A375 (cell line): ENCODE results near the gene FLNB. TPM values are rescaled to one million over a fixed set of nuclear protein-coding genes. Genes with fewer than 3 reads are reported as not detected.

Experiments used
- total RNA-seq: library from RNA; depleted of rRNA; stranded (reverse); fragments of >200 nt; shearing (Covaris generic); gene quantifications from 2 replicates; pipeline ENCODE4 v1.2.3, GENCODE V29; 2014; rRNA removed

Gene FLNB, protein sequence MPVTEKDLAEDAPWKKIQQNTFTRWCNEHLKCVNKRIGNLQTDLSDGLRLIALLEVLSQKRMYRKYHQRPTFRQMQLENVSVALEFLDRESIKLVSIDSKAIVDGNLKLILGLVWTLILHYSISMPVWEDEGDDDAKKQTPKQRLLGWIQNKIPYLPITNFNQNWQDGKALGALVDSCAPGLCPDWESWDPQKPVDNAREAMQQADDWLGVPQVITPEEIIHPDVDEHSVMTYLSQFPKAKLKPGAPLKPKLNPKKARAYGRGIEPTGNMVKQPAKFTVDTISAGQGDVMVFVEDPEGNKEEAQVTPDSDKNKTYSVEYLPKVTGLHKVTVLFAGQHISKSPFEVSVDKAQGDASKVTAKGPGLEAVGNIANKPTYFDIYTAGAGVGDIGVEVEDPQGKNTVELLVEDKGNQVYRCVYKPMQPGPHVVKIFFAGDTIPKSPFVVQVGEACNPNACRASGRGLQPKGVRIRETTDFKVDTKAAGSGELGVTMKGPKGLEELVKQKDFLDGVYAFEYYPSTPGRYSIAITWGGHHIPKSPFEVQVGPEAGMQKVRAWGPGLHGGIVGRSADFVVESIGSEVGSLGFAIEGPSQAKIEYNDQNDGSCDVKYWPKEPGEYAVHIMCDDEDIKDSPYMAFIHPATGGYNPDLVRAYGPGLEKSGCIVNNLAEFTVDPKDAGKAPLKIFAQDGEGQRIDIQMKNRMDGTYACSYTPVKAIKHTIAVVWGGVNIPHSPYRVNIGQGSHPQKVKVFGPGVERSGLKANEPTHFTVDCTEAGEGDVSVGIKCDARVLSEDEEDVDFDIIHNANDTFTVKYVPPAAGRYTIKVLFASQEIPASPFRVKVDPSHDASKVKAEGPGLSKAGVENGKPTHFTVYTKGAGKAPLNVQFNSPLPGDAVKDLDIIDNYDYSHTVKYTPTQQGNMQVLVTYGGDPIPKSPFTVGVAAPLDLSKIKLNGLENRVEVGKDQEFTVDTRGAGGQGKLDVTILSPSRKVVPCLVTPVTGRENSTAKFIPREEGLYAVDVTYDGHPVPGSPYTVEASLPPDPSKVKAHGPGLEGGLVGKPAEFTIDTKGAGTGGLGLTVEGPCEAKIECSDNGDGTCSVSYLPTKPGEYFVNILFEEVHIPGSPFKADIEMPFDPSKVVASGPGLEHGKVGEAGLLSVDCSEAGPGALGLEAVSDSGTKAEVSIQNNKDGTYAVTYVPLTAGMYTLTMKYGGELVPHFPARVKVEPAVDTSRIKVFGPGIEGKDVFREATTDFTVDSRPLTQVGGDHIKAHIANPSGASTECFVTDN (N-terminal part only)
- total RNA-seq = 216 and 243 TPM in 2 replicates

DNA sequence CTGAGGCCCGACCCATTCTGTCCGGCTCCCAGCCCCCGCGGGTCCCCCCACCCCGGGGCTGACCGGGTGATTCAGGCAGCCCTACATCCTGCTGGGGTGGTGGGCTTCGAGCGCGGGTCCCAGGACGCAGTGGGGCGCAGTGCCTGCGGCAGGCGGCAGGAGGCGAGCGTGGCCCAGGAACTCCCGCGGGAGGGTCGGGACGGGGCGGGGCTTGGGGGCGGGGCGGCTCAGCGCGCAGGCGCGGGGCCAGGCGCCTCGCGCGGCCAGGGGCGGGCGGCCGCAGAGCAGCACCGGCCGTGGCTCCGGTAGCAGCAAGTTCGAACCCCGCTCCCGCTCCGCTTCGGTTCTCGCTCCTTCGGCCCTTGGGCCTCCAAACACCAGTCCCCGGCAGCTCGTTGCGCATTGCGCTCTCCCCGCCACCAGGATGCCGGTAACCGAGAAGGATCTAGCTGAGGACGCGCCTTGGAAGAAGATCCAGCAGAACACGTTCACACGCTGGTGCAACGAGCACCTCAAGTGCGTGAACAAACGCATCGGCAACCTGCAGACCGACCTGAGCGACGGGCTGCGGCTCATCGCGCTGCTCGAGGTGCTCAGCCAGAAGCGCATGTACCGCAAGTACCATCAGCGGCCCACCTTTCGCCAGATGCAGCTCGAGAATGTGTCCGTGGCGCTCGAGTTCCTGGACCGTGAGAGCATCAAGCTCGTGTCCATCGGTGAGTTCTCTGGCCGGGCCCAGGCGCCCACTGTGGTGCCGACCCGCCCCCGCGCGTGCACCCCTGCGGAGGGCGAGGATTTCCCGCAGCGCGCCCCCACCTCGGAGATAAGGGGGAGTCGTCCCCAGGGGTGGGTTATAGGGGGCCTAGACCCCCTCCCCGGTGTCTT, at the start of gene FLNB:
Gene FLNB, plus strand, starts transcription at position 282 of the 885 bp plus-strand sequence. Its CDS starts 143 bp downstream, at position 425.

DNA sequence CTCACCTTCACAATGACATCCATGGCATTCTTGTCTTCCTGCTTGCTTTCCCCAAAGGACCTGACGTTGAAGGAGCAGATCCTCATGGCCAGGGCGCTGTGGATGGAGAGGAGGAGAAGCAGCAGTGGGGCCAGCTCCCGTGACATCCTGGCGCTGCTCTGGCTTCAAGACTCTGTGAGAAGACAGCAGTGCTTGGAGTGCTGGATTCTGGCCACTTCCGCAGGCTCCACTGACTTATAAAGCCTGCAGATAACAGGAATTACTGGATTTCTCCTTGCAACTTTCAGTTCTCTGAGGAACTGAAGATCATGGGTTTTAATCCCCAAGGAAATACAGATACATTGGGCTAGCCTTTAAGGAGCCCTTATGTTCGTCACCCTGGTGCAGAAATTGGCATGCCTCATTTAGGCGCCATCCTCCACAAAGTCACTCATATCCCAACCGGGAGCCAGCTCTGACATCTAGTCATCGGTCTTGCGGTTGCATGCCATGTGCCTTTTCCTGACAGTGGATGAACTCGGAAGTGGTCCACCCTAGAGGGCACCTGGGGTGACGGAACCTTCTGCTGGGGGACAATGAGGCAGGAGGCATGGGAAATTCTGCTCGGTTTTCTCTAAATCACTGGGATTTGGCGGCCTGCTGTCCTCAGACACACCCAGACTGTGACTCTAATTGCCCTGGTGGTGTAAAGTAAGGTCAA, 202.7 kb downstream of the FLNB start, which contains the start of gene DNASE1L3:
Gene DNASE1L3, minus strand, starts transcription at position 212 of the 700 bp plus-strand sequence. Its CDS starts 66 bp downstream, at position 146.

Other genes starting within 250 kb of the FLNB start
- gene DNASE1L3, start 202.6 kb downstream of the FLNB start, total RNA-seq = not detected in 2 replicates
- gene ABHD6, start 229.4 kb downstream of the FLNB start, total RNA-seq = 10.4 and 11.2 TPM in 2 replicates